Neural crest cell (in vitro differentiated cells): Measurements from ENCODE around the gene ASB2. TPM values are rescaled to one million over a fixed set of nuclear protein-coding genes. Genes with fewer than 3 reads are reported as not detected.

Experiments
- DNase-seq: peaks from one replicate; pipeline ENCODE4 v3.0.0; 2021; ENCODE audit warnings: low read depth, mixed read lengths, low spot score
- H3K27ac Mint-ChIP-seq: one replicate; pipeline ENCODE4 v1.8.0; 2021; ENCODE audit warnings: mild to moderate bottlenecking, mixed read lengths; ENCODE audit not compliant: unreplicated experiment
- H3K27me3 Mint-ChIP-seq: 2 replicates; pipeline ENCODE4 v1.8.0; 2021; ENCODE audit warnings: low read depth, mild to moderate bottlenecking, mixed read lengths
- H3K36me3 Mint-ChIP-seq: 2 replicates; pipeline ENCODE4 v1.8.0; 2021; ENCODE audit warnings: low read depth, mild to moderate bottlenecking, mixed read lengths
- H3K4me1 Mint-ChIP-seq: 2 replicates; pipeline ENCODE4 v1.8.0; 2021; ENCODE audit warnings: mixed read lengths
- H3K4me3 Mint-ChIP-seq: one replicate; pipeline ENCODE4 v1.8.0; 2021; ENCODE audit warnings: mild to moderate bottlenecking, mixed read lengths
- H3K9me3 Mint-ChIP-seq: 2 replicates; pipeline ENCODE4 v1.8.0; 2021; ENCODE audit warnings: mixed read lengths
- CTCF ChIP-seq: fragments of 200-600 bp; sonication (generic); conservative IDR thresholded peaks from 2 replicates; pipeline ENCODE4 v1.5.0; 2021; ENCODE audit warnings: antibody characterized with exemption, mild to moderate bottlenecking
- total RNA-seq: library from RNA; stranded (reverse); gene quantifications from 2 replicates; pipeline ENCODE4 v1.2.1, GENCODE V29; 2021

ASB2 gene
- total RNA-seq, 1 donor from 2014 or later = 3.5 TPM

DNA sequence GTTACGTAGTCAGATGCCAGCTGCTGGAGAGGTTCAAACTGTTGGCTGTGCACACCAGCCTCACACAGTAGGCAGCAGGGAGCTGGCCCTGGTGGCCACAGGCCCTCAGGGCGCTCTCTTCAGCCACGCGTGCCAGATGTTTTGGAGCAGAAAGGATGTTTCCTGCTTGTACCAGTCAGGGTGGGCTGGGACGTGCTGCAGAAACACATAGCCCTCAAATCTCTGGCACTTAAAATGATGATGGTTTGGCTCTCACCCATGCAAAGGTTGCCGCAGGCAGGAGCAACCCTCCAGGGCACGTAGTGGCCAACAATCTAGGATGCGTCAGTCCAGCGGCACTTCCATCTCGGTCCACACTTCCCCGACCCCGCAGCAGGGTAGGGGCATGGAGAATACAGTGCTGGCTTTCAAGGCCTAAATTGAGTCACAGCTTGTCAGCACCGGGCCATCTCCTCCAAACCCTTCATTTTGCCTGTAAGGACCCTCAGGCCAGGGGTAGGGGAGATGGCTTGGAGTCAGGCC is 50.9 kb downstream of the ASB2 start:
- no peaks in the 10 kb centered on the region for H3K9me3 Mint-ChIP-seq
- no peak overlapping the region for H3K27ac Mint-ChIP-seq
- no peaks in the 10 kb centered on the region for H3K36me3 Mint-ChIP-seq
- DNase-seq = no peak
- no peak overlapping the region for H3K4me3 Mint-ChIP-seq
- H3K4me1 Mint-ChIP-seq = peaks cover 47% of the 10 kb centered on the region
- H3K27me3 Mint-ChIP-seq = peaks cover 5% of the 10 kb centered on the region
- no peak for TF ChIP-seq CTCF

- peak overlapping the region; percentile 20 for H3K27ac Mint-ChIP-seq
- no peak for TF ChIP-seq CTCF
- no peaks in the 10 kb centered on the region for H3K9me3 Mint-ChIP-seq
- no peak for DNase-seq
- peaks cover 5% of the 10 kb centered on the region for H3K27me3 Mint-ChIP-seq
- H3K36me3 Mint-ChIP-seq = no peaks in the 10 kb centered on the region
- peak overlapping the region; percentile 42 for H3K4me3 Mint-ChIP-seq
- H3K4me1 Mint-ChIP-seq = peaks cover 45% of the 10 kb centered on the region
These were observed 51.6 kb downstream of the ASB2 start for GRCh38 chr14:93924592-93925355.

DNA sequence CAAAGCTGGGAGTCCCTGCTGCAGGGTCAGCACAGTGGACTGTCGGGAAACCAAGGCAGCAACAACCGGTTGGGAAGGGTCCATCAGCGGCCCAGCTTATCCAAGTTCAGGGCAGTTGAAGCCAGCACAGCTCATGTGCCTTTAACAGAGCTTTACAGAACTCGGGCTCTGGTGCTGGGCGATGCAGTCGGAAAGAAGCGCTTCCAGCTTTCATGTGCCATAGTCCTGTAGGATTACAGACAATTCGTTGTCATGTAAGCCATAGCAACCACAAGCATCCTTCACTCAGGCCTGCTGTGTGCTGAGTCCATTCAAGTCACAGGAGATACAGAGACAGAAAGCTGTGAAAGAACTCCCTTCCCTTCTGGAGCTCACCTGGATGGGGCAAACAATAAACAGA is 52.7 kb downstream of the ASB2 start:
- Mint-ChIP-seq H3K36me3 (no peaks in the 10 kb centered on the region), H3K27ac (no peak overlapping the region), H3K27me3 (peaks cover 5% of the 10 kb centered on the region), H3K4me3 (peak overlapping the region; percentile 29), H3K4me1 (peaks cover 37% of the 10 kb centered on the region), H3K9me3 (no peaks in the 10 kb centered on the region)
- no peak for TF ChIP-seq CTCF
- DNase-seq = no peak

DNA sequence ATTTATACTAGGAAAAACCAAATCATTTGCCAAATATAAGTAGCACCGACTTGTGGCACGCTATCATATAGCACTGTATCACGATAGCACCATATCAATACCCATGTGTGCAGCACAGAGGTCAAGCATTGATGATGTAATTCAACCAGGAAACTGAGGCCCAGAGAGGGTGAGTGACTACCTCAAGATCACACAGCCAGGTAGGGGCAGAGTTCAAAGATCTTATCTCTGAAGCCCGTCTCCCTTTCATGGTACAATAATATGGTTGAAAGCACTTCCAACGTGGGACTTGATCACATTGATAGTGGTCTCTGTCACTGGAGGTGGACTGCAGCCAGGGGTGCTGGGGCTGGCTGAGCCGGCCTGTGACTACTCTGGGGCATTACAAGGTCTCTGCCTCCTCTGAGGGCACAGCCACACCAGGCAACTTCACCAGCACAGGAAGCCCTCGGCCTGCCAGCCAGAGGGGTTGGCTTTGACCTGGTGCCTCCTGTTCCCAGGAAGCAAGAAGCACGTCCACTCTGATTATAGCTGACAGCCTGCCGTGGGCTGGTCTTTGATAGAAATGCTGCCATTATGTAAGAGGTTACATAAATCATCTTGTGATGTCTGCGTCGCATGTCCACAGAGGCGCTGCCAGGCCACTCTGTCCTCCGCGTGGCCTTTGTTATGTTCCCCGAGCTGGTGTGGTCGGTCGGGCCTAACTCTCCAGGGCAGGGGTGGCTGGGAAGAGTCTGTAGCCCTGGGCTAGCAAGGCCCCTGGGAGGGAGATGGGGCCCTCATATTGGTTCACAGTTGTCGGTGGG is 55.2 kb downstream of the ASB2 start:
- Mint-ChIP-seq H3K36me3 (no peaks in the 10 kb centered on the region), H3K4me3 (no peak overlapping the region), H3K4me1 (peaks cover 28% of the 10 kb centered on the region), H3K27me3 (peaks cover 2% of the 10 kb centered on the region), H3K9me3 (no peaks in the 10 kb centered on the region), H3K27ac (no peak overlapping the region)
- TF ChIP-seq CTCF = no peak
- no peak for DNase-seq

GRCh38 chr14:93917141-93917540 is 59.2 kb downstream of the ASB2 start:
- Mint-ChIP-seq H3K36me3 (no peaks in the 10 kb centered on the region), H3K27me3 (no peaks in the 10 kb centered on the region), H3K9me3 (peaks cover 5% of the 10 kb centered on the region), H3K4me3 (no peak overlapping the region), H3K4me1 (no peaks in the 10 kb centered on the region), H3K27ac (no peak overlapping the region)
- no peak for TF ChIP-seq CTCF
- no peak for DNase-seq
